Gastrocnemius medialis (tissue), 4 donors: Measurements from ENCODE around the gene ST7. TPM values are rescaled to one million over a fixed set of nuclear protein-coding genes. Genes with fewer than 3 reads are reported as not detected.

Experiments used
- ATAC-seq, 2 donors: fragments of 150-250 bp; one replicate each; pipeline ENCODE4 v1.9.1; 2016
- DNase-seq, 2 donors: peaks; one replicate each; pipeline ENCODE4 v3.0.0-alpha.2; 2019
- H3K27ac ChIP-seq, 4 donors: fragments of 200-600 bp; sonication (generic); 1 replicate in 1 of 4; 2 replicates in 3 of 4; pipeline ENCODE4 v1.5.1; 2016 to 2018; ENCODE audit warnings: mild to moderate bottlenecking in 2 of 4, moderate library complexity in 1 of 4
- H3K27me3 ChIP-seq, 3 donors: fragments of 200-600 bp; sonication (generic) in 2 of 3; 1 replicate in 1 of 3; 2 replicates in 2 of 3; pipeline versions ENCODE4 v1.5.1 to v1.6.0; 2016 to 2019; ENCODE audit warnings: mild to moderate bottlenecking in 1 of 3, moderate library complexity in 1 of 3
- H3K36me3 ChIP-seq, 2 donors: fragments of 200-600 bp; sonication (generic) in 1 of 2; one replicate each; pipeline ENCODE4 v1.5.1; 2017 to 2018
- H3K4me1 ChIP-seq, 2 donors: fragments of 200-600 bp; sonication (generic) in 1 of 2; one replicate each; pipeline ENCODE4 v1.5.1; 2016 to 2017; ENCODE audit warnings: mild to moderate bottlenecking in 2 of 2
- H3K4me3 ChIP-seq, 4 donors: fragments of 200-600 bp; sonication (generic) in 3 of 4; 1 replicate in 1 of 4; 2 replicates in 3 of 4; pipeline ENCODE4 v1.5.1; 2016 to 2019; ENCODE audit warnings: mild to moderate bottlenecking in 2 of 4
- H3K9me3 ChIP-seq, 3 donors: fragments of 200-600 bp; sonication (generic) in 2 of 3; 1 replicate in 1 of 3; 2 replicates in 2 of 3; pipeline ENCODE4 v1.5.1; 2016 to 2019
- POLR2A ChIP-seq, 2 donors: fragments of 450-650 bp; IDR thresholded peaks; one replicate each; pipeline ENCODE4 v1.6.1; 2017; ENCODE audit warnings: antibody characterized with exemption in 2 of 2, mild to moderate bottlenecking in 2 of 2, moderate library complexity in 2 of 2
- in situ Hi-C, 4 donors: fragments of 200-750 bp; cut with MboI; loops; one replicate each; pipeline versions ENCODE4 v1.15.0 to v1.8.0; 2017; ENCODE audit warnings: low sequenced_read_pairs in 4 of 4
- intact Hi-C: fragments of 100-400 bp; cut with DNase I; formaldehyde crosslinking; loops from one replicate; pipeline ENCODE4 v1.15.1; 2023; ENCODE audit warnings: low total_unique reads
- microRNA-seq, 2 donors: library from miRNA; unstranded; fragments of <30 nt; microRNA quantifications; one replicate each; pipeline ENCODE4, GENCODE V29; 2016; ENCODE audit warnings: borderline replicate concordance in 2 of 2
- total RNA-seq, 4 donors: library from RNA; depleted of rRNA; stranded (reverse); fragments of >200 nt; gene quantifications; one replicate each; pipeline versions ENCODE4 v1.1.0 to v1.2.3, GENCODE V29; 2016
- TF ChIP-seq, protein P1 (sequence below), 5 experiments: fragments of 450-650 bp in 3 of 5; fragments of 200-600 bp in 2 of 5; sonication (generic) in 2 of 5; IDR thresholded peaks in 4 of 5; conservative IDR thresholded peaks in 1 of 5; 1 replicate in 4 of 5; 2 replicates in 1 of 5; pipeline ENCODE4 v1.5.1; 2016 to 2019; ENCODE audit warnings: antibody characterized with exemption in 5 of 5, mild to moderate bottlenecking in 3 of 5, moderate library complexity in 3 of 5

Gene ST7
- total RNA-seq, 4 donors from 2014 or later: 5.5 to 14.5 (median 11.9) TPM

DNA sequence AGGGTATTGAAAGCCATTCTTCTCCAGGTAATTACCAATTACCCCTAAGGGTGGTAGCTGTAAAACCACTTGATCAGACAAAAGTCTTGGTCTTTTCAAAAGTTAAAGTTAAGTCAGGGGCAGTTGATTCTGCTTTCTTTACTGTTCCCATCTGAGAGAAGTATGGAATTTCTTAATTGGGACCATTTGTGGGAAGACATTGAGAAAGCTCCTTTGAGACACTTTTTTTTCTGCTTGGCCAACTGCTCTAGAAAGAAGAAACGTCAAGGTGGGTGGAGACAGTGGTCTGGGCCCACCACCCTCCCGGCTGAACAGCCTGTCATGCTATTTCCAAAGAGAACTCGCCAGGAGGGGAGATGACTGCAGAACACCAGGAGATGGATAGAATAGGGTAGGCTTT, 324.3 kb downstream of the ST7 start:
- DNase-seq (no peak), ATAC-seq (no peak)
- Histone ChIP-seq H3K27ac (no peak overlapping the region), H3K4me1 (no peaks in the 10 kb centered on the region), H3K9me3 (no peaks in the 10 kb centered on the region), H3K27me3 (no peaks in the 10 kb centered on the region), H3K36me3 (no peaks in the 10 kb centered on the region), H3K4me3 (no peak overlapping the region)
- in situ Hi-C loops (no loop called here), intact Hi-C loops (no loop called here)
- TF ChIP-seq, protein P1, sequence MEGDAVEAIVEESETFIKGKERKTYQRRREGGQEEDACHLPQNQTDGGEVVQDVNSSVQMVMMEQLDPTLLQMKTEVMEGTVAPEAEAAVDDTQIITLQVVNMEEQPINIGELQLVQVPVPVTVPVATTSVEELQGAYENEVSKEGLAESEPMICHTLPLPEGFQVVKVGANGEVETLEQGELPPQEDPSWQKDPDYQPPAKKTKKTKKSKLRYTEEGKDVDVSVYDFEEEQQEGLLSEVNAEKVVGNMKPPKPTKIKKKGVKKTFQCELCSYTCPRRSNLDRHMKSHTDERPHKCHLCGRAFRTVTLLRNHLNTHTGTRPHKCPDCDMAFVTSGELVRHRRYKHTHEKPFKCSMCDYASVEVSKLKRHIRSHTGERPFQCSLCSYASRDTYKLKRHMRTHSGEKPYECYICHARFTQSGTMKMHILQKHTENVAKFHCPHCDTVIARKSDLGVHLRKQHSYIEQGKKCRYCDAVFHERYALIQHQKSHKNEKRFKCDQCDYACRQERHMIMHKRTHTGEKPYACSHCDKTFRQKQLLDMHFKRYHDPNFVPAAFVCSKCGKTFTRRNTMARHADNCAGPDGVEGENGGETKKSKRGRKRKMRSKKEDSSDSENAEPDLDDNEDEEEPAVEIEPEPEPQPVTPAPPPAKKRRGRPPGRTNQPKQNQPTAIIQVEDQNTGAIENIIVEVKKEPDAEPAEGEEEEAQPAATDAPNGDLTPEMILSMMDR (IDR thresholded peaks at IDR 0.05 in 4 of 5, conservative IDR thresholded peaks at IDR 0.05 in 1 of 5): no peak
- TF ChIP-seq POLR2A (IDR thresholded peaks at IDR 0.05): no peak

DNA sequence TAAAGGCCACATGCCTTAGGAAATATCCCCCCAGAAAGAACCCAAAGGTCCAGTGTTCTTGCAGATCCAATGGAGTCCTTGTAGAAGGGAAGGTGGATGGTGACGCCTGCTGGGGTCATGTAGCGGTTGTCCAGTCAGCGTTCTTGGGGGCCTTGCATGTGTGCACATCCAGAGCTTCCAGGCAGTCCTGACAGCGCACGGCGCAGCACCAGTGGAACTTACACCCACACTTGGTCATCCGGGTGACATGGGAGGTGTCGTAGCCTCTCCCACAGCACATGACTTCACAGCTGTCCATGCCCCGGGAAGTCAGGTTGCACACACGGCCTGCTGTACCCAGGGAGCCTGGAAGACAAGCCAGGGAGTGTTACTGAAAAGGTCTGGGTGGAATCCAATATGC, 324.7 kb downstream of the ST7 start:
- Histone ChIP-seq H3K27ac (no peak overlapping the region), H3K27me3 (no peaks in the 10 kb centered on the region), H3K4me3 (no peak overlapping the region), H3K9me3 (no peaks in the 10 kb centered on the region), H3K4me1 (no peaks in the 10 kb centered on the region), H3K36me3 (no peaks in the 10 kb centered on the region)
- DNase-seq (no peak), ATAC-seq (no peak)
- intact Hi-C loops: no loop called here
- in situ Hi-C loops: no loop called here
- TF ChIP-seq, protein P1 (IDR thresholded peaks at IDR 0.05 in 4 of 5, conservative IDR thresholded peaks at IDR 0.05 in 1 of 5): no peak
- TF ChIP-seq POLR2A (IDR thresholded peaks at IDR 0.05): no peak

DNA sequence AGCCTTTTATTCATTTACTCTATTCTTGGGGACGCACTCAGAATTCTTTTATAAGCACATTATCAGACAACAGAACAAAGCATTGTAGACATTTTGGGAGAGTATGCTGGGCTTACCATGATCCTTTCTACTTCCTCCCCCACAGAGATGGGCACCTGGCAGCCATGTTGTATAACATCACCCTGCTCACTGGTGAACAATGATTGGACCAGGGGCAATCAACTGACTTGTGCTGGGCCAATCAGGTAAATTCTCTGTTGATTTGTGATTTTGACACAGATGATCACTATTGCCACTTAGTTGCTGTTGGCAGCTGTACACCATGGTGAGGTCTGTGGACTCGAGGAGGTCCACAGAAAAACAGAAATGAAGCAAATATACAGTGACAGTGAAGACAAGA, 325.9 kb downstream of the ST7 start:
- TF ChIP-seq POLR2A (IDR thresholded peaks at IDR 0.05): no peak
- TF ChIP-seq, protein P1 (IDR thresholded peaks at IDR 0.05 in 4 of 5, conservative IDR thresholded peaks at IDR 0.05 in 1 of 5): no peak
- no peaks in the 10 kb centered on the region for H3K36me3 ChIP-seq
- H3K9me3 ChIP-seq: no peaks in the 10 kb centered on the region
- DNase-seq: no peak
- H3K27me3 ChIP-seq: no peaks in the 10 kb centered on the region
- H3K27ac ChIP-seq: no peak overlapping the region
- intact Hi-C loops: no loop called here
- ATAC-seq: no peak
- in situ Hi-C loops: no loop called here
- H3K4me1 ChIP-seq: no peaks in the 10 kb centered on the region
- H3K4me3 ChIP-seq: no peak overlapping the region

Small RNA genes within 50 kb of the gene (microRNA-seq; reads per million reads assigned to microRNA genes)
- 0 reads per million in 2 donors for gene MIR6132

Other genes with a start within 250 kb of the ST7 start
- 100 to 1,000 TPM; 110 to 158 (median 137) TPM for gene CAPZA2, start 90.9 kb upstream of the ST7 start, total RNA-seq